Kasumi-1 (cell line): ENCODE data around the gene TBC1D30.

Experiments
- DNase-seq, 2 experiments: peaks; one replicate each; lab custom pipeline; 2025; lab: John Stamatoyannopoulos, UW

TBC1D30 gene

DNA sequence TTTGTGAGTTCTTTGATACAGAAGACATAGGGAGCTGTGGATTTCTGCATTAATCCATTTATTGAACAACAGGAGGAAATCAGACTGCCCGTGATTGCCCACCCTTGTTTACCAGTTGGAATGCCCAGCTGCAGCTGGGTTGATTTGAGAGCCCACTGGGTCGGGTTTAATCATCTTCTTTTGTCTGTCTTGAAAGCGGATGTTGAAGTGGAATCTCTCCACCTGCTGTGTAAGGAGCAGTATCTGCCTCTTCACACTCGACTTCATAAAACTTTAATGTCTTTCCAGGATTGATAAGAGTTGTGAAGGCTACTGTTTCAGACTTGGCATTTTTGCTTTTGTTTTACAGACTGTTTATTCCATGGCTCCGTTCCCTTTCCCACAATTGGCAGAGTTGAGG lies 39.9 kb downstream of the TBC1D30 start:
- no peak for DNase-seq

- DNase-seq = no peak
These were observed 50.7 kb downstream of the TBC1D30 start for GRCh38 chr12:64875186-64875585.

- DNase-seq = no peak
These were observed 52.1 kb downstream of the TBC1D30 start for GRCh38 chr12:64876388-64877071.

- DNase-seq = no peak
These were observed 53.0 kb downstream of the TBC1D30 start for GRCh38 chr12:64877363-64878004.

DNA sequence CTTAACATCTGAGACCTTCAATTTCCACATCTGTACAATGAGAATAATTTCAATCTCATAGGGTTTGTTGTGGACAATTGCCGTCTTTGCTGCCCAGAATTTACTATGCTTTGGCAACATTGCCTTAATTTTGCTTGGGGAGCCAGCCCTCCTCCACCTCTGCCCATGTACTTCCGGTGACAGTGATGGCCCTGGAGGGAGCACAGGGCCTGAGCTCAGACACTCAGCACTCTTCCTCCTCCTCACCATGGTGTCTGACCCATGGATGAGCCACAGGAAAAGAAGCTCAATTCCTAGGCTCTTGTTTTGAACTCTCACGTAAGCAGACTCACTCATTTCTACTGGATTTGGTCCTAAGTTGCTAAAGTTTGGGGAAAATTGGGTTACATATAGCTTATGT lies 58.2 kb downstream of the TBC1D30 start:
- DNase-seq = no peak

- DNase-seq = no peak
These were observed 59.1 kb downstream of the TBC1D30 start for GRCh38 chr12:64883264-64884163.

DNA sequence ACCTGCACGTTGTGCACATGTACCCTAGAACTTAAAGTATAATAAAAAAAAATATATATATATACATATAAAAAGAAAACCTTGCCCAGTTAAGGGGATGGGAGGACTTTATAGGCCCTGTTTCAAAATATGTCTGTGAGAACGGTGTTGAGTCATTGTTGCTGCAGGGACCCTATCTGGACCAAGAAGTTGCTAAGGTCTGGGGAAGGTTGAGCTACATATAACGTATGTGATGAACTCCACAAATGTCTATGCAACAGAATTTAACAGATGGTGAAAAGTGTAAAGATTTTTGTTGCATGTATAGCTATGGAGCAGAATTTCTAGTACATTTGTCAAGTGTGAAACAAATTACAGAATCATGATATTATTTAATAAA lies 59.7 kb downstream of the TBC1D30 start:
- DNase-seq = no peak

DNA sequence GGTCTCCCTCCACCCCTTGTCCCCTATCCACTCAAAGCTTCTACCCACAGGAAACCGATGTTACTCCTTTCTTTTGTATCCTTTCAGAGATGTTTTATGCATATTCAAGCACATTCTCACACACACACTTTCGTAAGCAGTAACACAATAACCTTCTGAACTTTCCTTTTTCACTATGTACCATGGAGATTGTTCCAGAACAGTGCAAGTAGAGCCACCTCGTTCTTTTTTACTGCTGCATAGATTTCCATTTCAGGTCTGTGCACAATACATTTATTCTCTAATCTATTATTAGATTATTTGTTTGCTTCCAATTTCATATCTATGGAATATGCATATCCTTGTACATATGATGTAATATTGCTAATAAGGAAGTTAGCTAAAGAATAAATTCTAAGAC lies 60.3 kb downstream of the TBC1D30 start:
- no peak for DNase-seq

GRCh38 chr12:64889434-64890216 lies 65.2 kb downstream of the TBC1D30 start:
- no peak for DNase-seq

DNA sequence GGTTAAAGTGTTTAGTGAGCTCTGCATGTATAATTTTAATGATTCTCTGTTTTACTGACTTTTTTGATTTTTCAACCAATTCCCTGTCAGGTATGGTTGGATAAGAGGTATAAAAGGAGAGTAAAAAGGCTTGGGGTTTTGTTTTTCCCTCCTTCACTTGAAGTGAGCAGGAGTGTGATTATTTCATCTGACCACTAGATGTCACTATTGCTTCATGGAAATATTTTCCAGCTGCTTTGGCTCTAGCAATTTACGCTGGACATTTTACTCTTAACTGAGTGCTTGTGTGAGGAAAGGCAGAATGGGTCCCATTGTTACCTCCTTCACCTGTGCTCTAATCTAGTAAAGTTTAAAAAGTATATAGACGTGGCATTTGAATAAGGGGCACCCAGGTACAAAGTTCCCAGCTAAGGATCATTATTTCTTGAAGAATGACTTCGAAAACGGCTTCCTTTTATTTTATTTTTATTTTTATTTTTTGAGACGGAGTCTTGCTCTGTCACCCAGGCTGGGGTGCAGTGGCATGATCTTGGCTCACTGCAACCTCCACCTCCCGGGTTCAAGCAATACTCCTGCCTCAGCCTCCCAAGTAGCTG lies 66.5 kb downstream of the TBC1D30 start:
- DNase-seq = peak; percentile 77 to 88

- DNase-seq = no peak
These were observed 67.2 kb downstream of the TBC1D30 start for GRCh38 chr12:64891629-64892028.

GRCh38 chr12:64892561-64892960 lies 68.1 kb downstream of the TBC1D30 start:
- no peak for DNase-seq

DNA sequence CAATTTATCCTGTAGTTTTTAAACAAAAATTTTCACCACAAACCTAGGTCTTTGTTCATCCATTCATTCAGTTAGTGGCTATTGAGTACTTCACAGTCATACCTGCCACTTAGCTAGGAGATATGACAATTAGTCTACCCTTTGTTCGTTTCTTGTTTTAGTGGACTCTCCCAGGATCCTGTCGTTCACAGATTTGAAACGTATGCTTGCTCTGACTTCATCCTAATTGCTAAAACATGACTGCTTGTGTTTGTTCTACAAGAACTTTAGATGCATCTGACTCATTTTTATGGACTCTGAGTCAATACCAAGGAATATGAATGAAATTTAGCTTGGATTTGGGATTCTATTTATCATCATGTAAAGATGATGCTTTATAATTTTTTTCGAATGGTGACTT lies 69.5 kb downstream of the TBC1D30 start:
- no peak for DNase-seq

DNA sequence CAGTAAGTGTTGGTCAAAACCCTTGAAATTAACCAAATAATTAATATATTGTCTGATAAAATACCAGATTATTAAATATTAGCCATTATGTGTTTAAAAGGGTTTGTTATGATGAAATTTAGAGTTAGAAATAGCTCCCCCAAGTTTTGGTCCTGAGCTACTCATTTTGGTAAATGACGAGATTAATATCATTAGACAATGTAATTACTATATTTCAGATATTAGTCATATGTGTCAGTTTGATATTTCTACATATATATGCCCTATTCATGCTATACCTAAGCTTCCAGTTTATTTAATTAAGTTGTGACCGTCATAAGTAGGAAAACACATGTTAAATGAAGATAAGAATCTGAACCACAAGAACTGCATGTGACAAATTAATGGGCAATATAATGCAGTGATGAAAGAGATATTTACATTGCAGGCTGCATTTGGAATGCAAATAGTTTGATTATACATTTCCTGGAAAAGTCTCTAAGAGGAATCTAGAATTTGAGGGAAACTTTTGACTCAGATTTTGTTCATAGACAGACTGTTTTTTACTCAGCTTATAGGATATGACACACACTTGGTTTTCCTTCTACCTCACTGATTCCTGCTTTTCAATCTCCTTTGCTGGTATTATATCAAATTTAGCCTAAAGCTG lies 70.5 kb downstream of the TBC1D30 start:
- DNase-seq = no peak

GRCh38 chr12:64895526-64895925 lies 71.1 kb downstream of the TBC1D30 start:
- DNase-seq = no peak

DNA sequence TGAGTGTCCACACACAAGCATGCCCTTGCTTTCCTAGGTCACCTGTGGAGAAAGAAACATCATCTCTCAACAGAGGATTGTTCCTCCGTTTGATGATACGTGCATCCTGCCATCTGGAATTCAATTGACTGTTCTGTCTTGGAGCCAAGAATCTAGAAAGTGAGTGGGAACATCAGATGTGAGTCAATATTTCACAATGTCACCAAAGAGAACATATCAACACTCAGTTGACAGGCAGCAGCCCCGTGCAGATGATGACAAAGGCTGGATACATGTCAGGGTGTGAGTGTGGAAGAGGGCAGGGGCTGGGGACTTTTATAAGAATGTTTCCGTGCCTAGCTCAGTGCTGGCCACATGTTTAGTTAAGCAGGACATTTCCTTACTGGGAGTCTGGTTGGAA lies 76.1 kb downstream of the TBC1D30 start:
- no peak for DNase-seq

DNA sequence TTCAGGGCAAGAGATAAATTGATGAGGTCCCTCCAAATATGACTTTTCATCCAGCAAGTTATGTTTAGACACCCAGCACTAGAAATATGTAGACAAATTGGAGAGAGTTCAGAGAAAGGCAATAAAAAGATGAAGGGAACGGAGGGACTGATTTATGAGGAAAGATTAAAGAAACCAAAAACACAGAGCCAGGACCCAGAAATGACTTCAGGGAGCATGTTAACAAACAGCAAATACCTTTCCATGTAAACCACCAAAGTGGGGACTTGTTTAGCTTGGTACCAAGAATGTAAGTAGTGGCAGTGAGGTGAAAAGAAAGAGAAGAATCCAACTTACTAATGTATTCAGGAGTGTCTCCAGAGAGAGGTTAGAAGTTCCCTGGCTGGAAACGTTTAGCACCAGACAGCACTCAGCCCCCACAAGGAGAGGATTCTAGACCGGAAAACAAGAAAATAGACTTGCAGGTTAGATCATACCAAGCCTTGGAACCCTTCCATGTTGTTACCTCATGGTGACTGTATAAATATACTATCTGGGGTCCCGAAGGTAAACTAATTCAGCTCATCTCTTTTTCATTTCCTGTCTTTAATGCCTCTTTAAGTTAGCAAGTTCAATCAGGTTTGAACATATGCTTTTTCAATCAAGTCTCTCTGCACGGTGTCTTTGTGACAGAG lies 79.2 kb downstream of the TBC1D30 start:
- no peak for DNase-seq

GRCh38 chr12:64907097-64907496 lies 82.7 kb downstream of the TBC1D30 start:
- DNase-seq = no peak

DNA sequence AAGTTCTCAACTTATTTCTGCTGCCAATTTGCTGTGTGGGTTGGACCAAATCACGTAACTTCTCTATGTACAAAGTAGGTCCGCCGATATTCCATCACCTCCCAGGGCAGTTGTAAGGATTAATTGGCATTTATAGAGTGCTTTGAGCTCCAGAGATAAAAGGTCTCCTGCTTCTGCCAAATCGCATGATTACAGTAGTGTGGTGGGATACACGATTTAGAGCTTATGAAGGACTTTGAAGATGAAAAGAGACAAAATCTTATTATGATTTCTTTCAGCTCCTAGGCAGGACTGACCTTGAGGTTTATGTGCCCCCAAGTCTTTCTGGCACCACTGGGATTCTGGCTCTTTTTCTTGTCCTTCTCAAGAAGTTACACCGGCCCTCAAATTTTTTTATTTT lies 84.7 kb downstream of the TBC1D30 start:
- no peak for DNase-seq

DNA sequence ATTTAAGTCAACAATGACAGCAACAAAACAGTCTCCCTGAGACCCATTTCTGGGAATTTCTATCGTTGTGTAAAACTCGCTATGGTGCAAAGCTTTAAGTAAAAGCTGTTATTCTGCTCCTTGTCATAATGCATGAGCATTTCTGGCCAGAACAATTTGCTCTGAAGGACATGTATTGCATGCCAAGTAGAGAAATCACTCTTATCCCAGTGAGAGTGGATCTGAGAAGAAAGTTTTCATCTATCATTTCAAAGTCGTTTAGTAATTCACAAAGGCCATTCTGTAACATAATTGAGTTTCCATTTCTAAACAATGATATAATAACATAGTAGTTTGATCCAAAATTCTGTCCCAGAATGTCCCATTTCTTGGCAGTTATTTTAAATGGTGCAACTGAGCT lies 86.6 kb downstream of the TBC1D30 start:
- DNase-seq = no peak

DNA sequence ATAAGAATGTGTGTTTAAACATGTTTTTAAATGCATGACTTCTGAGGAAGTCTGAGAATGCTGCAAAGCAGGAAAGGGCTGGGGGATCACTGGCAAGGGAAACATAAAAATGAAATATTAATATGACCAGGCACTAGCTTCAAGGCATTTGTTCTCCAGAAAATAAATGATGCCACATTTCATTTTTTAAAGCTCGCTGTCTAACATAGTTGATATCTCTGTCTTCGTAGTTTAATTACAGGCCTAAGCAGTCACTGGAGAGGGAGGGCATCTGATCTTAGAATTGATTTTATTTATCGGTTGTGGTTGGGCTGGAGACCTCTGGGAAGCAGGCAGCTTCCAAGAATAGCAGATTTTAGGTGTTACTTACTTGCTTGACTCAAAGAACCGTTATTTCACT lies 87.5 kb downstream of the TBC1D30 start:
- DNase-seq = no peak
